GM18858 (cell line): ENCODE results near the gene CAMK1.
"Not testable (repeated sequence)": the region's sequence is repeated elsewhere in the genome, so short reads cannot be mapped to it uniquely, and the experiment has no call there.

Experiments
- ATAC-seq: cut with Tn5 transposase; IDR thresholded peaks from one replicate; pipeline ENCODE4 v1.9.1; 2021; ENCODE audit not compliant: unreplicated experiment

CAMK1 gene

DNA sequence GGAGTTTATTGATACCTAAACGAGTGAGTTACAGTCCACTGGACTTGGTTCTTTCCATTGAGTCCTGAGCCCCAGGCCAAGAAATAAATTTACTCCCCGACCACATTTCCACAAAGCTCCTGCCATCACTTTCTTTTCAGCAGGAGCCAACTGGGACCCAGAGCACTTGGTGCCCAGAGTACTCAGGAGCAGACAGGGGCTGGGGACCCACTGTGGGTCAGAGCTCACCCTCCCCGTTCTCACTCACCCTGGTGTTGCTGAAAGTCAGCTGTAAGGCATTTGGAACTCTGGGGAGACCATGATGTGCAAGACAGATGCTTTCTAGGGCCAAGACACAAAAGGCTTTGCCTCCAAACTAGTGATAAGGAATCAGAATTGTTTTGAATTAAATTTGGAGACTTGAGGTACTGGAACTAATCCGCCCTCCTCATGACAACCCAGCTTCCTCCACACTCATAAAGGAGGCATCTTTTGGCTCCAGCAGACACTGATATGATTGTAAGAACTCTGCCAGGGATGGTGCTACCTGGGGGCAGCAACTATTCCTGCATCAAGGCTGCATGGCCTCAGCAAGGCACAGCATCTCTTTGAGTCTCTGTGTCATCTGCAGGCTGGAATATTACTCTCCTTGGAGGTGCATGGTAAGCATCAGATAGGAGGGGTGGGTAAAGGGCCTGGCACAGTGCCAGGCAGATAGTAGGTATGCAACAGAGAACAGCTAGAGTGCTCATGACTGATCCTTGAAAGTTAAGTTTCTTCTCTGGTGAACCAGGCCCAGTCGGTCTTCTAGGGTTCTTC is 7.3 kb upstream of the CAMK1 start:
- ATAC-seq: no peak

DNA sequence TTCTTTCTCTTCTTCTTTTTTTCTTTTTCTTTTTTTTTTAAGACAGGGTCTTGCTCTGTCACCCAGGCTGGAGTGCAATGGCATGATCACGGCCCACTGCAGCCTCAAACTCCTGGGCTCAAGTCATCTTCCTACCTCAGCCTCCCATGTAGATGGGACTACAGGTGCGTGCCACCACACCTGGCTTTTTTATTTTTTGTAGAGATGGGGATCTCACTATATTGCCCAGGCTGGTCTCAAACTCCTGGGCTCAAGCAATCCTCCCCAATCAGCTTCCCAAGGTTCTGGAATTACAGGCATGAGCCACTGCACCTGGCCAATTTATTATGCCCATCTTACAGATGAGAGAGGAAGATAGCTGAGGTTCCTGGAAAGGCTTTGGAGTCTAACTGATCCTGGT is 1.3 kb upstream of the CAMK1 start:
- not testable (repeated sequence) for ATAC-seq

DNA sequence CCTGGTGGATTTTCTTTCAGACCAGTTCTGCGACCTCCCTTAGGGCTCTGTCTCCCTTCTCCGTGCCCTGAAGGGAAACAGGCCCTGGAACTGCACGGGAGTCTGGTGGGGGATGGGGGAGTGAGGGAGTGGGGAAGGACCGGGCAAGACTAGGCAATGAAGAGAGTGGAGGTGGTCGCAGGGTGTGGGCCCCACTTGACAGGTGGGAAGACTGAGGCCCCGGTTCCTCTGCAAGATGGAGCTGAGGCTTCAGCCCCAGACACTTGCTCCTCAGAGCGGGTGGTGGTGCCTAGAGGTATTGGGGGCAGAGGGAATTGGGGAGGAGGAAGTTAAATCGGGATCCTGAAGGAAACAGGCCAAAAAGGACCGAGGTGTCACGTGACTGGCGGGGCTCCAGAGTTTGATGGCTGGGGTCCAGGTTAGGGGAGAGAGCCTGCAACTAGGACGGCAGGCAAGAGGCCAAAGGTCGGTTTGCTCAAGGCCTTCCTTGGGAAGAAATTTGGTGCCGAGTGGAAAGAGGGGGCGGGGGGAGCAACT is 597 bp upstream of the CAMK1 start:
- ATAC-seq: no peak

DNA sequence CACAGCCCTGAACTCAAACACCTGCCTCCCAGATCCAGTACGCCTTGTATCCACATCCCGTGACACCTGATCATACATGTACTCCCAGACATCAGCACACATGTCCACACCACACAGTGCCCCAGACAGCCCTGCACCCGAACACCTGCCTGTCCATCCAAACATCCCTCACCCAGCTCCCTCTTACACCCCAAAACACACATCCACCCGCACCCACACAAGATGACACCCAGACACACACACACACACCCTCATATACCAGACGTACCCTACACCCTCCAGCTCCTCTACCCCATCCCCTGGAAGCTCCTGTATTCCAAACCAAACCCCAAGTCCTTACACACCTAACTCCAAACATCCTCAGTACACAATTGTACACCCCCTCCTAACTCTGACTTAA is 735 bp downstream of the CAMK1 start:
- ATAC-seq: no peak

DNA sequence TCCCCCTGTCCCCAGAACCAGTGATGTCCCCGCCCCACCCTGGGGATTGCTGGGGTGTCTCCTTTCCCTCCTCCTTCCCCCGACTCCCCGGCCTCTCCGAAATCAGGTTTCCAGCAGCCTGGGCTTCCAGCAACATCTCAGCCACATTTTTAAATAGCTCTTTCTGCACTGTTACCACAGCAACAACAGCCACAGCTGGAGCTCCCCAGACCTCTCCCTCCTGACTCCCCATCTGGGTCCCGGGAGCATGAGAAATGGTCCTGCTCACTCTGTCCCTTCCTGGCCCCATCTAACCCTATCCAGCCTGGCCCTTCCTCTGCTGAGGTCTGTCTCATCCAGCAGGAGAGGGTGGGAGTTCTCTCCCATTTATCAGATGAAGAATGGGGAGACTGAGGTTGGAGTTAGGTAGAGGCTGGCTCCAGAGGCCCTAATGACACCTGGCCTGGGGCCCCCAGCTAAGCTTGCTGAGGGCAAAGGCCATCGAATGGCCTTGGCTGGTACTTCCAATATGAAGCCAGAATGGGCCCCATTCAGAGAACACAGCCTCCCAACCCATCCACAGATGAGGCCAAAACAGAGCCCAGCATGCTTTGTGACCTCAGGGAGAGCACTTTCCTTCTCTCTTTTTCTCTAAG is 1.5 kb downstream of the CAMK1 start:
- no peak for ATAC-seq

DNA sequence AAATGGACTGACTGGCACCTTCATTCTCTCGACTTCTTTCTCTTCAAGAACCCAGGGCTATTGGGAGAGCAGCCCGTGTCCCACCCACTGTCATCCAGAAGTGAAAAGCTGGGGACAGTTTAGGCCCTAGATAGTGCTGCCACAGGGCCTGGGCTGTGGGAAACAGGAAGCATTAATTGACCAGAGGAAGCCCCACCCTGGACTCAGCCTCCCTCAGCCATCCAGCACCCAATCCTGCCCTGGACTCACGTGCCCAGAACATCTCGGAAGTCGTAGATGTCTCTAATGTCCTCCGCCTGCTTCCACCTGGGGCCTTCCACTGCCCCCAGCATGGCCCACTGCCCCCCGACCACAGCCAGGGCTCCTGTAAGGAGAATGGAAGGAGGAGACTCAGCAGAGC is 2.3 kb downstream of the CAMK1 start:
- no peak for ATAC-seq

DNA sequence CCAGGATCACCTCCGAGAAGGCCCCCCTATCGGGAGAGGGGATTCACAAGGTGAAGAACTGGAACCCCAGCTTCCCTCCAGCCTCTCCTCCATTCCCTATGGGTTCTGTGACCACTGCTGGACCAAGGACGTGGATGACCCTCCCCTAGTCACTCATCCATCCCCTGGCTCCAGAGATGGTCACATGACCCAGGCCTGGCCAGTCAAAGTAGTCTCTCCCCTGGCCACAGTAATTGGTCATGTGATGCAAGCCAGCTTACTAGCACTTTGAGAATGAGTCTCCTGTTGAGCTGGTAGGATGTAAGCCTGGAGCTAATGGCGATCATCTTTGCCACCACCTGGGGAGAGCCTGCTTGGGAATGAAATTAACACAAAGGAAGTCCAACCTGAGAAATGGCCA is 3.9 kb downstream of the CAMK1 start:
- no peak for ATAC-seq

DNA sequence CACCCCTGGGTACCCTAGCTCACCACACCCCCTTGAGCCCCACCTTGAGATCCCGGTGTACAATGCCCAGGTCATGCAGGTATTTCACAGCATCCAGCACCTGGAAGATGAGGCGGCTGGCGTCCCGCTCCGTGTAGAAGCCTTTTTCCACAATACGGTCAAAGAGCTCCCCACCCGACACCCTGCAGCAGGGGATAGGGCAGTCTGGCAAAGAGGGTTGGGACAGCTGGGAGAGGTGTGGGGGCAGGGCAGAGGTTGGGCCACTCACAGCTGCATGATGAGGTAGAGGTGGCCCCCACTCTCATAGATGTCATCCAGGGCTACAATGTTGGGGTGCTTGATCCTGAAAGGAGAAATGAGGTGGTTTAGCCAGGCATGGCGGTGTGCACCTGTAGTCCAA is 6.9 kb downstream of the CAMK1 start:
- no peak for ATAC-seq

DNA sequence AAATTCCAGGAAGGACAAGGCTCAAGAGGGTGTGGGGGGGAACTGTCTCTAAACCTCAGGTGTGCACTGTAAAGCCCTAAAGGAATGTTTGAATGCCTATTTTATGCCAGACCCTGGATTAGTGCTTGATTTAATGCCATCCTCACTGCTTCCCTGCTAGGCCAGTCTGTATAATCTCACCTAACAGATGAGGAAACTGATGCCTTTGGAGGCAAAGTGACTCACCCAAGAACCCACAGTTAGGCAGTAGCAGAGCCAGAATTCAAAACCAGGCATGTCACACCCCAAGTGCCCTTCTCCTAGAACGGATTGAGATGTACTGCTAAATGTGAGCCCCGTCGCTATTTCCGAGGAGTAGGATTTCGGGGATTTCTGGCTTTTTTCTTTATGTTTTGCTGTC is 7.8 kb downstream of the CAMK1 start:
- no peak for ATAC-seq

DNA sequence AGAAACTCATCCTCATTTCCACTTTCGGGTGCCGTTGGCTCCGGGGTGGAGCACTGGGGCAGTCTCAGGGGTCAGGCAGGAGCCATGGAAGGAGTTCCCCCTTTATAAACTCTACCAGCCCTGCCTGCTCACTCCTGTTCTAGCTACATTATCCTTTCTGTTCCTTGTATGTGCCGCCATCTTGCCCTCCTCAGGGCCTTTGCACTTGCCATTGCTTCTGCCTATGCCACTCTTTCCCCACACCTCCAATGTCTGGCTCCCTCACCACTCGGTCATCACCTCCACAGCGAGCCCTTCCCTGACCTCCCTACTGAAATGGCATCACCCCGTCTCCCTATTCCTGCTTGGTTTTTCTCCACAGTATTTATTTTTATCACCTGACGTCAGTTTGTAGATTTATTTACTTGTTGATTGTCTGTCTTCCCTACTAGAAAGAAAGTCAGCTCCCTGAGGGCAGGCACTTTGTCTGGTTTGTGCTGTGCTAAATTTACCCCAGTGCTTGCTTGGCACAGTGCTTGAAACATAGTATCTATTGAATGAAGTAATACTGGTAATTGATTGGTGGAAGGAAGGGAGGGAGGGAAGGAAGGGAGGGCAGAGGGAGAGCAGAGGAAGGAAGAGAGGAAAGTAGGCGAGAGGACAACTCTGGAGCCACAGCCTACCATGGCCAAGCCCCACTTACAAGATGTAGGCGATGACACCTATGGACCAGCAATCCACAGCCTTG is 8.8 kb downstream of the CAMK1 start:
- ATAC-seq: no peak

DNA sequence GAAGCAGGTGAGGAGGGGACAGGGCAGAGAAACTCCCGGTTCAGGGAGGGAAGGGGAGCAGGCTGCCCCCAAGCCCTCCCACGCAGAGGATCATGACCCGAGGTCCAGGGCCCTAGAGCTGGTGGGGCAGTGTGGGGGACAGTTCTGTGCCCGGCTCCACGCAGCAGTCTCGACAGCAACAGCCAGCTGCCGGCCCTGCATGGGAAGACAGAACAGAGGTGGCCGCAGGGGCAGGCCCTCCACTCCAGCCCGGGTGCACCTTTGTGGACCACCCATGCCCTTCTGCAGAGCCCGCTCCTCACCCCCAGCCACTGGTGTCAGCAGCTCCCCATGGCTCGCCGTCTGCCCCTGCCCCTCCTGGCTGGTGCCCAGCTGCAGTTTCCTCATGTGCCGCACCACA is 12.3 kb downstream of the CAMK1 start:
- no peak for ATAC-seq

DNA sequence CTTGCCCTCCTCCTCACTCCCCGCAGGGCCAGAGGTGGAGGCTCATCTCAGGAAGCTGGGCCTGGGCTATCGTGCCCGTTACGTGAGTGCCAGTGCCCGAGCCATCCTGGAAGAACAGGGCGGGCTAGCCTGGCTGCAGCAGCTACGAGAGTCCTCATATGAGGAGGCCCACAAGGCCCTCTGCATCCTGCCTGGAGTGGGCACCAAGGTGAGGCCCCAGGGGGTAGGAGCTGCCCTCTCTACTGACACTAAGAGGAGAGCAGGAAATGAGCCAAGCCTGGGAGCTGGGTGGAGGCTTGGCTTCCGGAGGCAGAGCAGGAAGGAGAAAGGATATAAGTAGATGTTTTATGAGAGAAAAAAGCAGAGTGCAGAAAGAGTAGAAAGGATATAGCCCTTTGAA is 15.1 kb downstream of the CAMK1 start:
- no peak for ATAC-seq

DNA sequence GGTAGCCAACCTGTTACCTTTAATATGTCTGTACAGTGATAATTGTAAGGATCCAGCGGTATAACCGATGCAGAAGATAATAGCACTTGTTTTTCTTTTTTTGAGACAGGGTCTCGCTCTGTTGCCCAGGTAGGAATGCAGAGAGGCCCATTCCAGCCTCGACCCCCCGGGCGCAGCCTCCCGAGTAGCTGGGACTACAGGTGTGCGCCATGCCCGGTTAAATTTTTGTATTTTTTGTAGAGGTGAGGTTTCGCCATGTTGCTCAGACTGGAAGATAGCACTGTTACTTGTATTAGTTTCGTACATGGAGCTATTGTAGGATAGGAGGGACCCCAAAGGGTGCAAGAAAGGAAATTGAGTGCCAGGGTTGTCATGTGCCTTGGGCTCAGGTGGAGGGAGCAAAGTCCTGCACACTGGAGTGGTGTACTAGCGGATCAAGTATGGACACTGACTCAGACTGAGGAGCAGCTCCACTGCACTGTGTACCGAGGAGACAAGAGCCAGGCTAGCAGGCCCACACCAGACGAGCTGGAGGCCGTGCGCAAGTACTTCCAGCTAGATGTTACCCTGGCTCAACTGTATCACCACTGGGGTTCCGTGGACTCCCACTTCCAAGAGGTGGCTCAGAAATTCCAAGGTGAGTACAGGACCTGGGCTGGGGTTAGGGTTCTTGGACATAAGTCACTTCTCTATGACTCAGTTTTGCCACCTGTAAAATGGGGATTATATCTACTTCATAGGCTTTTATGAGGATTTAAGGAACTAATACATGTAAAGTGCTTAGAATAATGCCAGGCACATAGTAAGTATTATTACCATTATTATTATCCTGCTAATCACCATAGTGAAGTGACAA is 19.0 kb downstream of the CAMK1 start:
- ATAC-seq: no peak

DNA sequence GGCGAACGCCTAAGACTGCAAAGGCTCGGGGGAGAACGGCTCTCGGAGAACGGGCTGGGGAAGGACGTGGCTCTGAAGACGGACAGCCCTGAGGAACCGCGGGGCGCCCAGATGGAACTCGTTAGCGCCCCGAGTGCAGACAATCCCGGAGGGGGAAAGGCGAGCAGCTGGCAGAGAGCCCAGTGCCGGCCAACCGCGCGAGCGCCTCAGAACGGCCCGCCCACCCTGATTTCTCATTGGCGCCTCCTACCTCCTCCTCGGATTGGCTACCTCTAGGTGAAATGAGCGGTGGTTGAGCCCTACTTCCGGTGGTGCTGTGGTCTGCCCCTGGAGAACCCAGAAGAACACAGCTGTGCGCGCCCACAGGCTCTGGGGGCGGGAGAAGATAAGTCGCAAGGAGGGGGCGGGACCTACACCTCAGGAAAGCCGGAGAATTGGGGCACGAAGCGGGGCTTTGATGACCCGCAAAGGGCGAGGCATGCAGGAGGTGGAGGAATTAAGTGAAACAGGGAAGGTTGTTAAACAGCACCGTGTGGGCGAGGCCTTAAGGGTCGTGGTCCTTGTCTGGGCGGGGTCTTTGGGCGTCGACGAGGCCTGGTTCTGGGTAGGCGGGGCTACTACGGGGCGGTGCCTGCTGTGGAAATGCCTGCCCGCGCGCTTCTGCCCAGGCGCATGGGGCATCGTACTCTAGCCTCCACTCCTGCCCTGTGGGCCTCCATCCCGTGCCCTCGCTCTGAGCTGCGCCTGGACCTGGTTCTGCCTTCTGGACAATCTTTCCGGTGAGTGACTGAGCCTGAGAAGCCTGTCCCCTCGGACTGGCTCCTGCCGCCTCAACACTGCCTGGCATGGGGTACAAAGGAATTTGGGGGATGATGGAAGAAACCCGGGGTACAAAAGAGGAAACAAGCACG is 19.8 kb downstream of the CAMK1 start, which contains the start of gene OGG1:
TSS of gene OGG1 (plus strand) at position 308 of the 911 bp plus-strand sequence. CDS start at position 643, 335 bp downstream.
- ATAC-seq: peak; percentile 78

DNA sequence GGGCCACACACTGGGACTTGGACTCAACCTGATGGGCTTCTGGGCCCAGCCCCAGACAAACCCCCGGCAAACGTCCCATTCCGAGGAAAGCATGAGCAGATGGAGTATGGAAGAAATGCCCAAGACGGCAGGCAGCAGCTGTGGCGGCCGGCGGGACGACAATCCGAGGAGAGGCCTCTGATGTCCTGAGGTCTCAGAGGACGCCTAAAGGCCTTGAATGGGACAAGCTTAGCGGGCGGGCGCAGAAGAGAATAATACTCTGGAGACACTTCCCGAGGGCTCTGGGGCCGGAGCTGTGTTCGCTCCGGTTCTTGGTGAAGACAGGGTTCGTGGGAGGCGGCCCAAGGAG is 20.5 kb downstream of the CAMK1 start:
- peak; percentile 1 for ATAC-seq

DNA sequence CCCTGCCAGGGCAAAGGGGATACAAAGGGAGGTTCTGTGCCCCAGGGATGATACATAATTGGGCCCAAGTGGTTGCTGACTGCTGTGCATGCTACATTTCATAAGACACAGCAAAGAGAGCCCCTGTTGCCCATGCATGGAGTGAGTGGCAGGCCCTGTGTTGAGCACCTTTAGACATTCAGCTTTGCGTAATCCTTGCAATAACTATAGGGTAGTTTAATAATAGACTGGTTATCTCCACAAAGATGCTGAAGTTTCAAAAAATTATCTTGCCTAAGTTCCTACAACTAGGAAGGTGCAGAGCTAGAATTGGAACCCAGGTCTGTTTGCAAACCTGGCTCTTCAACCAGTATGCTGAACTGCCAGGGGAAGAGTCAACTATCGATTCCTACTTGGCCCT is 21.7 kb downstream of the CAMK1 start:
- no peak for ATAC-seq

DNA sequence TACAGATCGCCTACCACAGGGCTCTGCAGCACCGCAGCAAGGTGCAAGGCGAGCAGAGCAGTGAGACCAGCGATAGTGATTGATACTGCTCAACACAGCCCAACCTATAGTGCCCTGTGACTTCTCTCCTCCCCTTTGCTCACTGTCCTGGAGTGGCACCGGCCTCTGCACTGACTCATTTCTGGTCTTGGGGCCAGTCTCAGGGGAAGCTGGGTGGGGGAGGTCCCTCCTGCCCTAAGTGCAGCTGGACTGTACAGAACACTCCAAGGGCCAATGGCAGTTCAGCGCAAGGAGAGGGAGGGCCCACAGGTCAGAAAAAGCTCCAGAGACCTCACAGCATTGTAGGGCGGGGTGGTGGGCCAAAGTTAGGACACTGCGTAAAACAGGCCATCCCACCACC is 22.5 kb downstream of the CAMK1 start:
- no peak for ATAC-seq

DNA sequence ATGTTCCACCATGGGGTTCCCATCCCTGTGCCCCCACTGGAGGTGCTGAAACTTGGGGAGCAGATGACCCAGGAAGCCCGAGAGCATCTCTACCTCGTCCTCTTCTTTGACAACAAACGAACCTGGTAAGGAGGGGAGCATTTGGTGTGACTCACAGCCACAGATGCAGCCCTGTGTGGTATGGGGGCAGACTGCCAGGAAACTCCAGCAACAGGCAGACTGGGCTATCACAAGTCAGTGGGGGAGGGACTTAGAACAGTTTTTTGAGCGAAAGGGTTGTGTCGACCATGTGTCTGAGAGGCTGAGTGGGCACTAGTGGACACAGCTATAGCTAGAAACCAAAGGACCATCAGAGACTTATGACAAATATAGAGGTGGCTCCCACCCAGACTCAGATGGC is 23.4 kb downstream of the CAMK1 start:
- ATAC-seq: no peak

DNA sequence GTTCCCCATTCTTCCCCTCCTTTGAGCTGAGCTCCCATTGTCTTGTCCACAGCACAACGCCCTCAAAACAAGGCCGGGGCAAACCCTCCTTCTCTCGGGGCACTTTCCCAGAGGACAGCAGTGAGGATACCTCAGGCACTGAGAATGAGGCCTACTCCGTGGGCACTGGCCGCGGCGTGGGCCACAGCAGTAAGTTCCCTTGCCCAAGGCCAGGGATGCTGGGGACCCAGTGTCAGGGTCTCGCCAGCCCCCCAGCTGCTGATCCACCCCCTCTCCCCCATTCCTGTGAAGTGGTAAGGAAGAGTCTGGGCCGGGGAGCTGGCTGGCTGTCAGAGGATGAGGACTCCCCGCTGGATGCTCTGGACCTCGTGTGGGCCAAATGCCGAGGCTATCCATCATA is 24.2 kb downstream of the CAMK1 start:
- no peak for ATAC-seq

DNA sequence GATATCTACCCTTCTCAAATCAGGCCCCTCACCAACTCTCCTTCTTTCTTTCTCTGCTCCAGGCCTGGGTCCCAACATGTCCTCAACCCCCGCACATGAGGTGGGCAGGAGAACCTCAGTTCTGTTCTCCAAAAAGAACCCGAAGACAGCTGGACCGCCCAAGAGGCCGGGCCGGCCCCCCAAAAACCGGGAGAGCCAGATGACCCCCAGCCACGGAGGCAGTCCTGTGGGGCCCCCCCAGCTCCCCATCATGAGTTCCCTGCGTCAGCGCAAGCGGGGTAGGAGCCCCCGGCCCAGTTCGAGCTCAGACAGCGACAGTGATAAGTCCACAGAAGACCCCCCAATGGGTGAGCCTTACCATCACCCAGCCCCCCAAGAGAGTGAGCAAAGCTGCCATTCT is 25.6 kb downstream of the CAMK1 start:
- ATAC-seq: no peak
